Activated T-cell treated with anti-CD3 and anti-CD28 coated beads for 24 hours (primary cell): ENCODE data around the gene FRMPD1.

Experiments used
- DNase-seq: peaks from one replicate; pipeline ENCODE4 v3.0.0-alpha.2; 2020; ENCODE audit warnings: low read depth

The FRMPD1 gene

DNA sequence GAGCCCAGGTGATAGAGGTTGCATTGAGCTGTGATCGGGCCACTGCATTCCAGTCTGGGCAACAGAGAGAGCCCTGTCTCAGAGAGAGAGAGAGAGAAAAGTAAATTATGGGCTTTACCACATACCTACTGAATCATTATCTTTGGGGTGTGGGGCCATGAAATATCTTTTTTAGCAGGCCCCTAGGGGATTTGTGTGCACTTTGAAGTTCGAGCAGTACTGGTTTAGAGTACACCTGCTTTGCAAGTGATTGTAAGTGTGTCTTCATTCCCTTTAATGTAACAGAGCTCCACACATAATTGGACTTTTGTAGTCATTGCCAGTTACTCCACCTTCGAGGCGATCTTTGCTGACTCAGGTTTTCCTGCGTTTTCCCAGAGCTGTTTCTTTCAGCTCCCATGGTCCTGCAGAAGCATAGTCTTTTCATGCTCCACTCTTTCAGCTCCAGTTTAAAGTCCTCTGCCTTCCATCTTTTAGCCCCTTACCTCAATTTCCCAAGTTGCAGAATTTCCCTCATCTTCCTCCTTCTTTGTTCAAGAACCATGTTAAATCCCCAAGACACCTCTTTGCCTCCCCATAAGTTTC lies 24.0 kb upstream of the FRMPD1 start:
- no peak for DNase-seq

DNA sequence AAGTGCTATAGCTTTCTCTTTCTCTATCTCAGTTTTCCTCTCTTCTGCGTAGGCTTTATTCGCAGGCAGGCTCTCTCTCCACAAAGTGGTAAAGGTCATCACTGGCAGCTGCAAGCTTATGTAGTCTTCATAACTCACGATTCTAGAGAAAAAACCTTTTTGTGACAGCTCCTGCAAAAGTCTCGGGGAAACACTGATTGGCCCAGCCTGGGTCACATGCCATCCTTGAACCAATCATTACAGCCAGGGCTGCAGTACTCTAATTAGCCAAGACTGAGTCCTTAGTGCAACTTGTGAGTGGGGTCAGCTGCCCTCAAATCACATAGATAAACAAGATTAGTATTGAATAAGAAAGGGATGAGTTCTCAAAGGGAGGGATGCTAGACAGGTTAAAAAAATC lies 18.3 kb upstream of the FRMPD1 start:
- no peak for DNase-seq

DNA sequence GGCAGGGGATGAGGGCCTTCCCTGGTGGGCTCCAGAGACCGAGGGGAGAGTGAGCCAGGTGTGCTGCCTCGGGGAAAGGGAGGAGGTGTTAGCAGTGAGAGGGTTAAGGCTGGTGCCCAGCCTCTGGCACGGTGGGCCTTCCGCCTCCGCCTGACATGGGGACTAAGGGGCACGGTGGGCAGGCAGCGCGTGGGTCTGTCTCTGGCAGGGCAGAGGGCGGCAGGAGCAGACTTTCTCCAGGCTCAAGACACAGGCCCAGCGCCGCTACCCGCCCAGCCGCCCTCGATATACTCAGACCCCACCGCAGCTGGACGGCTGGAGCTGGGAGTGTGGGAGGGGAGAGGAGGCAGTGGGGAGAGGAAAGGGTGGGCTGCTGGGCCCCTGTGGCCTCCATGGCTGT lies 14.9 kb upstream of the FRMPD1 start:
- no peak for DNase-seq

GRCh38 chr9:37636511-37637448 lies 14.0 kb upstream of the FRMPD1 start:
- DNase-seq = no peak

DNA sequence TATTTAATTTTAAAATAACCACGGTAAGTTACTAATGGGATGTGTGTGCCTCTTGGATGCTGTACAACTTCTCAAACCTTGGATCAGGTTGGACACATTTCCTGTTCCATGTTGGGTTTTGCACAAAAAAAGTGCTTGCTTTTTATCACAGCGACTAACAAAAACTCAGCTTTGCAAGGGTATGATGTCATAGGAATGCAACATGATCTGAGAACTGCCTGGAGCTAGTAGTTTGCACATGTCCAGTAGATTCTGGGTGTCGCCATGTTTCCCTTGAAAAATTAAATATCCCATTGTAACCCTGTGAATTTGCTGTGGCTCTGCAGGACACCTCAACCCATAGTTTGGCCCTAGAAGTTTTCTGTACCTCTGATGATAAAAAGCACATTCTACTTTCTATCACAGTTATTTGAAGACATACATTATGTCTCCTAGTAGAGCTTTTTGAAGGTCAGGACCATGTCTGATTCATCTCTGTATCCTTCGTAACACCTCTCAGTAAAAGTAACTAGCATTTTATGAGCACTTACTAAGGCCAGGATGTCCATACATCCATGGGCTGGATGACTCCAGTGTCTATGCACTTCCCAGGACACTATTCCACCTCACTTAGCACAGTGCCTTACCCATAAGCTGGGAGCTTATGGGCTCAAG lies 11.5 kb upstream of the FRMPD1 start:
- DNase-seq = no peak

GRCh38 chr9:37639841-37640240 lies 10.9 kb upstream of the FRMPD1 start:
- no peak for DNase-seq

DNA sequence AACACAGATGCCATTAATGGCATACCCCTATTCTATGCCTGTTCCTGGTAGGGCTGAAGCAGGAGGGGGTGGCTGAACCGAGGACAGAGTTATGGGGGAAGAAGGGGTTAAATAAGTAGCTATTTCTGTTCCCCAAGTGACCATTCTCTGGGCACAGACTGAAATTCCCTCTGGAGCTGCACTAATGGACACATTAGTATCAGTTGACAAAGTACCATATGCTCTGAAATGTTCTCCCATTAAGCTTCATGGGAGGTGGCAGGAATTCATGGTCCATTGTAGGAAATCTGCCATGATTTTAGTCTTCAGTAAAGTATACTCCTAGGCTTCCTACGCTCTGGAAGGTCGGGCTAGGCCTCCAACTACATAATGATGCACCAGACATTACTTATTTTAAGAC lies 10.5 kb upstream of the FRMPD1 start:
- DNase-seq = no peak

DNA sequence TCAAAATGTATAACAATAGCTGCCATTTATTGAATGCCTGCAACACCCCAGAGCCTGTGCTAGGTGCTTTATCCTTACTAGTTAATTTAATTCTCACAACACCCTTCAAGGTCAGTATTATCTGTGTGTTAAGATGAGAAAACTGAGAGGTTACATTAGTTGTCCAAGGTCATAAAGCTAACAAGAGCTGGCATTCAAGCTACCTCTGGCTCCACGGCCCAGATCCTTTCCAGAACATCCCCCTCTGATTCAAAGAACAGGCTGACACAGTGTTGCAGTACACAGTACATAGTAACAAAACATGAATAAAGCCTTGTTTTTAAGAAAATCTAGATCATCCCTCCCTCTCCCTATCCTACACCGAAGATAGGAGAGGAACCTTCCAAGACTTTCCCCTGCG lies 9.4 kb upstream of the FRMPD1 start:
- DNase-seq = no peak

DNA sequence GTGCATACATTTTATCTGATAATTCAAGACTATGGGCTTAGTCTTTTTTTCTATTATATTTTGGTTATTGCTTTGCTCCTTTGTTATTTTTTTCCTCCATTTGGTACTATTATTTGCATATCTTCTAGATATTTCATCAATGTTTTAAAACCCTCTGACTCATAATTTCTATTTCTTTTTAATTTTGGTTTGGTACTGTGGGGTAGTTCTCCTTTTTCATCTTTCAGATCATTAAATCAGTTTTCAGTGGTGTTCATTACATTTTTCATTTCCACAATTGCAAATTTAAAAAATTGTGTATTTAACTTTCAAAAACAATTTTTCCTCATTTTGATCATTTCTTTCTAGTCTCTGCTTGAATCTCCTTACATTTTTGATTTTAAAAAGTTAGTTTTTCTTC lies 7.5 kb upstream of the FRMPD1 start:
- DNase-seq = no peak

DNA sequence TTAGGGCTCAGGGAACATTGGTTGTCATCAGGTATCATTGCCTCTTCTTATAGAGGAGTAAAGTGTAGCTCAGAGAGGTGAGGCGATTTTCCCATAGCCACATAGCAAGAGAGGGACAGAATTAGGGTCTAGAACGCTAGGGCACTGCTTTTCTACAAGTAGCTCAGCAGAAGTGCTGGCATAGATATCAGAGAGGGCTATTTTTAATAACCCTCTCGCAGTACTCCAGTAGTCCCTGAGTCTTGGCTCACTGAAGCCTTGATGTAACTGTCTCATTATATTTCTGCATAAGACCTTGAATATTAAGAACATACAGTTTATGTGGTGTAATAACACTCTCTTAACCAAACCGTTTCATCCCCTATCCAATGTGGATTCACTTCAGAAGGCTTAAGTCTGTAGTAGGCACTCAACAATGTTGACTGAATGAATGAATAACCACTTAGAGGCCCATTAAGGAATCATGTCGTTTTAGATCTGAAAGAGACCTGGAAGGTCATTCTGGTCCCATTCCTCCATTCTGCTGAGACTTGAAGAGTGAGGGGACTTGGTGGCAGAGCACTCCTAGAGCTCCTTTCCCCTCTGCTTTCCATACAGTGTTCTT lies 4.7 kb upstream of the FRMPD1 start:
- no peak for DNase-seq

DNA sequence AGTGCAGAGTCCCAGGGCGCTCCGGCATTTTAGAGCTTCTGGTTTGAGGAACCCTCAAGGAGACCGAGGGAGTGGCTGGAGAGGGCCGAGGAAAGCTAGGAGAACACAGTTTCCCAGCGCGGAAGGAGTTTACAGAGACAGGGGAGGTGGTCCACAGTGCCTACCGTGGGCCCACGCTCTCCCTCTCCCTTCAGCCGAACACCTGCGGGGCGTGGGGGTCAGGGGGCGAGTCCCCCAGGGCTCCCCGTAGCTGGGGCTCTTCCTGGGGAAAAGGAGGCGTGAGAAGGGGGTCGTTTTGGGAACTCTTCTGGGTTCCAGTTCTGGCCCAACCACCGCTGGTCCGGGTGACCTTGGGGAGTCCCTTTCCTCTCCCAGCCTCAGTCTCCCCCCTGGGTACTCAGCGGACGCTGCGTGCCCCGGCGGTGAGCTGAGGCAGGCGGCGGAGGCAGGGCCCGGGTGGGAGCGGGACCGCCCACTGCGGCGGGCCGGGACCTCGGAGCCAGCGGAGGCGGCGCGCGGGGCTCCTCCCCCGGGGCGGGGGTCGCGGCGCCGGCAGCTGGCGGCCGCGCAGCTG lies 368 bp upstream of the FRMPD1 start:
- no peak for DNase-seq

GRCh38 chr9:37652261-37652660 lies 1.5 kb downstream of the FRMPD1 start:
- DNase-seq = no peak

GRCh38 chr9:37653385-37653784 lies 2.6 kb downstream of the FRMPD1 start:
- no peak for DNase-seq

DNA sequence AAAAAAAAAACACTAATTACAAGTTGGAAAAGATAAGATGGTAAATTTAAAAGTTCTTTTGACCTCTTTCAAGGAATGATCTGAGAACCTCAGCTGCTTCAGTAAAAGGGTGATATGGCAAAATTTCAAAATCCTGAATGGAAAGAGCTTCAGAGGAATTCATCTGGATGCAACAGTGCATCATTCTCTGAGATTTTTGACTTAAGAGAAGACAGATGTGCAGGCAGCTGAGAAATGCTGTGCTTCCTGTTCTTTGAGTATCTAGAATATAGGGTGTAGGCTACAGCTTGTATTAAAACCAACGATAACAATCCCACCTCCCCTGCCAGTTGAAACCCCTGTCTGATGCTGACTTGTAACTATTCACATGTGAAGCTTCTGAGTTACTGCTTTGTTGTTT lies 6.2 kb downstream of the FRMPD1 start:
- DNase-seq = no peak

DNA sequence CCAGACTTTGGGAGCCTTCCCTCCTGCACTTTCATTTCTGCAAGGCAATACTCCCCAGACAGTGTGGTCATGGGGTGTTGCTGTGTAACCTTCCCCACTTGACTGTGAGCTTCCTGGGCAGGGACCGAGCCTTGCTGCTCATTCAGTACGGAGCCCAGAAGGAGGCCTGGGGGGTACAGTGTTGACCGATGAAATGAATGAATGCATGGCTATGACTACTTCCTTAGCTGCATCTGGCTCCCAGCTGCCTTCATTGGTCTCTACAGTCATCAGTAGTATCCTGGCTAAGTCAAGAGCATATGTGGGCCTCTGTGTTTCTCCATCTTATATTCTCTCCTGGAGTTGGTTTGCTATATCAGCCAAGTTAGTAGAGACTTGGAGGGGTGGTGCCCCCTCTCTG lies 9.9 kb downstream of the FRMPD1 start:
- no peak for DNase-seq

- no peak for DNase-seq
Observed at GRCh38 chr9:37663926-37664325, 13.2 kb downstream of the FRMPD1 start.

DNA sequence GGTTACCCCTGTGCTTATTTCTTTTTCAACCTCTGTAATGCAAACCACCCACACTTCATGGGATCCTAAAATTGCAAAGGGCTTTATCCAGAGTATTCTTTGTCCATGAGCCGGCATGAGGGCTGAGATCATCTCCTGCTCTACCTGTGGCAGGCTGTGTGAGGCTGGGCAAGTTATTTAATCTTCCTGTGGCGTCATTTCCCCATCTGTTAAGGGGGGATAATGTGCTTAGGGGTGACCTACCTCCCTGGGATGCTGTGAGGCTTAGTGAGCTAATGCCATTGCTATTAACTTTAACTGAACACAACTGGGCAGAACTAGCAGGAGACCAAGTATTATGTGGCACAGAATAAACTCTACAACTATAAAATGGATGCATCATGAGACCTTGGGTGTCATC lies 17.0 kb downstream of the FRMPD1 start:
- no peak for DNase-seq

DNA sequence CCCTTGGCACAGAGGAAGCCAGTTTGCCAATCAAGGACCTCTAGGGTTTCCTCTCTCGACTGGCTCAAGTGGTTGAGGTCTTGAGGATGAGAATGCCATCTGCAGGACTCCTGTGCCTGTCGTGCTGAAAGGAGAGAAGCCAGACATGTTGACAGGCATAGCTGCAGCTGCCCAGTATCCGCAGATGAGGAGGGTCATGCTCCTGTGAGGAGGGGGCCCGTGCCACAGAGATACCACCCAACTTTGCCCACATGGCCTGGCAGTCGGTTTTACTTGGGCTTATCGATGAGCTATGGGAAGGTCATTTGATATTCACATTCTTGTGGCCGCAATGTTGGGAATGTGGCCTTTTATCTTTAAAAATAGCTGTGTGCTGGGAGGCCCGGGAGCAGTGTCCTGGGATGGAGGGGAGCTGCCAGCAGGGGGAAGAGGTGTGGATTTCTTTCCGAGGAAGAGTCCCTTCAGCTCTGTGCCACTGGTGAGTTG lies 17.4 kb downstream of the FRMPD1 start:
- DNase-seq = no peak

DNA sequence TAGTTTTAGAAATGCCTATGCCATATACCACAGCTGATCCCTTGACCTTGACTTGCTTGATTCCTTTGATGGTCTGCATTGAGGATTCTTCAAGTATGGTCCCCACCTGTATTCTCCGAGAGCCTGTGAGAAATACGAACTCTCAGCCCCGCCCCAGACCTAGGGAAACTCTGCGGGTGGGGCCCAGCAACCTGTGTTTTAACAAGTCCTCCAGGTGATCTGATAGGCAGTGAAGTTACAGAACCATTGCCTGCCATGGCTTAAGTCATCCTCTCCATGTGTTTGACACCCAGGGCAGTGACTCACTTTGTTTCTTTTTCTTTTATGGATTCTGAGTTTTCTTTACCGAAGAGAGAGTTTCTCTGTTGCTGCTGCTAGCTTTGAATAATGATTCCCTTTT lies 18.5 kb downstream of the FRMPD1 start:
- DNase-seq = no peak

GRCh38 chr9:37675661-37676060 lies 24.9 kb downstream of the FRMPD1 start:
- DNase-seq = no peak

- no peak for DNase-seq
Observed at GRCh38 chr9:37676411-37676830, 25.7 kb downstream of the FRMPD1 start.

DNA sequence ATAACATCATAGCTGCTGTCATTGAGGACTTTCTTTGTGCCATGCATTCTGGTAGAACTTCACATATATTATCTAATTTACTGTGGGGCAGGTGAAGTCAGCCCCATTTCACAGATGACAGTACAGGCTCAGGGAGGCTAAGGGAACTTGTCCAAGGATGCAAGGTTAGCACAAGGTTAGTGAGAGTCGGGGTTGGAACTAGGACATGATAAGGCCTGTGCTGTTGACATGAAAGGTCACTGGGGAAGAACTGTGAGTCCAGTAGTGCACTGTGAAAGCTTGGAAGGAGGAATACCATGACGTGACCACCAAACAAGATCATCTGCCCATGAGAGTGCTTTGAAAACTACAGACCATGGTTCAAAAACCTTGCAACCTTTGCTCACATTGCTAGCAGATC lies 26.7 kb downstream of the FRMPD1 start:
- DNase-seq = no peak
